GM21737 (cell line): ENCODE data around the gene OPTC.

ENCODE experiments used
- ATAC-seq: cut with Tn5 transposase; IDR thresholded peaks from one replicate; pipeline ENCODE4 v1.9.1; 2021; ENCODE audit warnings: mild to moderate bottlenecking, moderate library complexity; ENCODE audit not compliant: unreplicated experiment

OPTC gene

GRCh38 chr1:203531063-203531462 is 37.1 kb downstream of the OPTC start:
- ATAC-seq: no peak

- ATAC-seq: no peak
These were observed 40.1 kb downstream of the OPTC start for GRCh38 chr1:203534012-203534411.

GRCh38 chr1:203534526-203534925 is 40.6 kb downstream of the OPTC start:
- ATAC-seq: no peak

- no peak for ATAC-seq
These were observed 42.6 kb downstream of the OPTC start for GRCh38 chr1:203536575-203536974.

GRCh38 chr1:203536980-203537455 is 43.1 kb downstream of the OPTC start:
- no peak for ATAC-seq

- ATAC-seq: no peak
These were observed 44.0 kb downstream of the OPTC start for GRCh38 chr1:203537806-203538464.

- ATAC-seq: no peak
These were observed 44.8 kb downstream of the OPTC start for GRCh38 chr1:203538726-203539125.

DNA sequence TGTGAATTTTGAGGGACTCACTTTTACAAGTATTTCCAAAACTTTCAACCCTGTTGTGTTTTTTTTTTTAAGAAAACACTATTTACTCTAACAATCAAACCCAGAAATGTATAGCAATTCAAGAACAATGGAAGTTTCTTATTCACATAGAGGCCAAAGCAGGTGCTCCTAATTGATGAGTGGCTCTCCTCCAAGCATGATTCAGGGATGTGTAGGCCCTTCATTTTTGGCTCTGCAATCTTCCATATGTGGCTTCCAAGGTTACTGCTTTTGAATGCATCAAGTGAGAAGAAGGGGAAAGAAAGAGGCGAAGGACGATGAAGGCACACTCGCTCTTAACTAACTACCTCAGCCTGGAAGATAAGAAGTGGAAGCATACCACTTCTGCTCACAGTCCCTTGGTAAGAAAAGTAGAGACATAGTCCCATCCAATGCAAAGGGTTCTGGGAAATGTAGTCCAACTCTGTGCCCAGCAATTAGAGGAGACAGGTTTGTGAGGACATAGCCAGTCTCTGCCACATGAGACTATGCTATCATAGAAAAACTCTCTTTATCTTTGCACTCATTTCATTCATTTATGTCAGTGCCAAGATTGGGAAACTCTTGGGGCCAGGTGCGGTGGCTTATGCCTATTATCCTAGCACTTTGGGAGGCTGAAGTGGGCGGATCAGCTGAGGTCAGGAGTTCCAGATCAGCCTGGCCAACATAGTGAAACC is 46.0 kb downstream of the OPTC start:
- no peak for ATAC-seq

GRCh38 chr1:203544485-203544884 is 50.5 kb downstream of the OPTC start:
- ATAC-seq: no peak

DNA sequence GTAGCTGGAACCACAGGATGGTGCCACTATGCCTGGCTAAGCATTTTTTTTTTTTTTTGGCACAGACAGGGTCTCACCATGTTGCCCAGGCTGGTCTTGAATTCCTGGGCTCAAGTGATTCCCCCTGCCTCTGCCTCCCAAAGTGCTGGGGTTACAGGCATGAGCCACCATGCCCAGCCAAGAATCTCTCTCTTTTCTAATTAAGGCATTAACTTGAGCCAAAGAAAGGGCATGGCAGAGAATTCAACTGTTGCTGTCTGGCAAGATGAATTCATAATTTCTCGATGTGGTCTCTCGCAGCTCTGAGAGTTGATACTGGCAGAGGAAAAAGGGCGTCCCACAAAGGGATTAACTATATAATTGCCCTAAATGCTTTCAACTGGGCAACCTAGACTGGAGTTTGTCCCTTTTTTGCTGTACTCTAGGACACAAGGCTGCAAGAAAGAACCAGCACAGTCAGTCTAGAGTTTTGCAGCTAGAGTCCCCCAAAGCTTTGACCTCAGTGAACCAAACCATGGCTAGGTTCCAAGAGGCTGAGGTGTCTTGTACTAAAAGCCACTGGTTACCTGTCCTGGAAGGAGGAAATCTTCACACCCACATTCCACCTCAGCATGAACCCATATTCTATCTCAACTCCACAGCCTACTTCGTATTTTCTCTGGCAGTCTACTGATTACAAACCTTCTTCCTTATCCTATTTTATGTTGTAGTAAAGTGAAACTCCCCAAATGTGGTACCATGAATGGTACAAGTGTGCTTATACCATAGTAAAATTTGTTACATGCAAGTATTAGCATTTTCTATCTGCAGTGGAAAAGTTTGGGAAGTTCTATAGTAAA is 51.2 kb downstream of the OPTC start:
- no peak for ATAC-seq

DNA sequence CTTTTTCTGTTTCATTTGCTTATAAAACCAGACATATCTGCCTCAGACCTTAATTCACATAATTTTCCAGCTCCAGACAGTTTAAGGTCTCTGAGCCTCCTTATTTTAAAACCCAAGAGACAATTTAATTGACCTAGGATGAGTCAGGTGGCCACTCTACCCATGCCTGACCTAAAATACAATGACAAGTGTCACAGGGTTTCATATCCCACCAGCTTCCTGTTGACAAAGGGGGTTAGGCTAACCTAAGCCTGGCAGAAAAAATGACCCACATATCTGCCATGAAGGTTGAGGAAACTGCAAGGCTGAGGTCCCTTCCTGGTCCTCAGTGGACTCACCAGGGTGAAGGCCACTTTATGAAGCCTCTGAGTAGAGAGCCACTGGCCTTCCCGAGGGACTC is 52.3 kb downstream of the OPTC start:
- no peak for ATAC-seq

- ATAC-seq: no peak
These were observed 53.2 kb downstream of the OPTC start for GRCh38 chr1:203547147-203547546.

GRCh38 chr1:203547771-203548421 is 53.9 kb downstream of the OPTC start:
- ATAC-seq: no peak

DNA sequence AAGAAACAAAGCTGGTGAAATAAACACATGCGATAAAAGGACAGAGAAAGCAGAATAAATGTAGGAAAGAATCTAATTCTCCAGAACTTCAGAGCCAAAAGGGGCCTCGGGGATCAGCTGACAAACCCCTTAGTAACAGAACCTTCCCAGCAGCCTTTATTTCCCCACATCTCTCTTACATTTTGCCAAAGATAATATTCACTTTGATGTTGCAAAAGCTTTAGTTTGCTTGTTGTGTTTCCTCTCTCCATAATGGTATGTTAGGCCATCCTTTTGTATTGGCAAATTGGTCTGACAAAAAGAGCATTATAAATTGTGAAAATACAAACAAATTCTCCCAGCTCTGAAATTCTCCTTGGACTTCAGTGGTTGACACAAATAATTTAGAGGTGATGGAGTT is 54.9 kb downstream of the OPTC start:
- no peak for ATAC-seq

DNA sequence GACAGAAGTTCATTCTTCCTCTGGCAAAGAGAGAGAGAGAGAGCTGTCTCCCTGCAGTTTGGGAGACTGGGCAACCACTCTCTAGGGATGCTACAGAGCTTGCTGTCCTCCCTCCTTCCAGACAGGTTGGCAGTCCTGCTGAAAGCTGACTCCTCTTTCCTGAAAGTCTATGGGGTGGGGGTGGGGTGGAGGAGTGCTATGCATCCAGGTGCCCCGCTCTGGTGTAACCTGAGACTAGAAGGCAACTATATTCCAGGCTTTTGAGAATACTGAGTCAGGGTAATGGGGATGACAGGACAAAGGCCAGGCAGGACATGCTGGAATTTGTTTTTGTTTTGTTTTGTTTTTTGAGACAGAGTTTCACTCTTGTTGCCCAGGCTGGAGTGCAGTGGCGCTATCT is 55.4 kb downstream of the OPTC start:
- no peak for ATAC-seq

GRCh38 chr1:203550846-203551245 is 56.9 kb downstream of the OPTC start:
- ATAC-seq: no peak

DNA sequence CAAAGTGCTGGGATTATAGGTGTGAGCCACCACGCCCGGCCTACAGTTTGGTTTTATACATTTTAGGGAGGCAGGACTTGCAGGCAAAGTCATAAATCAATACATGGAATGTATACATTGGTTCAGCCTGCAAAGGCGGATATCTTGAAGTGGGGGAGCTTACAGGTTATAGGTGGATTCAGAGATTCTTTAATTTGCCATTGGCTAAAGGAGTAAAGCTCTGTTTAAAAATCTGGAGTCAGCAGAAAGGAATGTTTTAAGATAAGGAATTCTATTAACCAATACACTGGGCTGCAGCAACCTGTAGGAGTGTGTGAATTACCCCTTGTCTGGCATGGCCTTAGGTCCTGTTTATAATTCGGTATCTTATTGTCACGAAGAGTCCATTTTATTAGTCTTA is 57.6 kb downstream of the OPTC start:
- ATAC-seq: no peak

DNA sequence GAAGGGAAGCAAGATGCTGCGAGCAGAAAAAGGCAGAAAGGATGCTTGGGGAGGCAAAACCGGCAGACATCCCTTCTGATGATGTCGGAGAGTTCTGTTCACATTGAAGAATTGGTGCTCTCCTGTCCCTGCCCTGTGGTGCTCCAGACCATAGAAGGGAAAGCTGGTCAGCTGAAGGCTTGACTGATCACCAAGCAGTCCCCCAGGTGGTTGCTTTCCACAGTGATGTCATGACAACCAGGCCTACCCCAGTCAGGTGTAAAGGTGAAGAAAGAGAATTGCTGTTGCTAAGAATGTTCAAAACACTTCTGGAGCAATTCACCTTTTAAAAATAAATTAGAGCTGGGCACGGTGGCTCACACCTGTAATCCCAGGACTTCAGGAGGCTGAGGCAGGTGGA is 59.5 kb downstream of the OPTC start:
- no peak for ATAC-seq

DNA sequence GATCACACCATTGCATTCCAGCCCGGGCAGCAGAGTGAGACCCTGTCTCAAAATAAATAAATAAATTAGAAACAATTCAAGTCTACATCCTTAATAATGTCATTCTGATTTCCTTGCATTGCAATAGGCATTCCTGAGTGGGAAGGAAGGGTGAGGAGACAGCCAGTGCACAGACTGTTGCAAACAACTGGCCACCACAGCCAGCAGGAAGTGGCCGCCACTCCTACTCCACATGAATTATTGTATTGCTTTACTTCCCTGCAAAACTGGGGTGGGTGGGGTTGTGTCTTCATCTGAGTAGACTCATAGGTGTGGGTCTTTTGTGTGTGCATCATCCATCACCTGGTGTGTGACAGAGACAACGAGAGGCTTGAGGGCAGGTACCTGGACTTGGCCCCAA is 60.1 kb downstream of the OPTC start:
- no peak for ATAC-seq

- ATAC-seq: no peak
These were observed 61.1 kb downstream of the OPTC start for GRCh38 chr1:203555076-203555475.

DNA sequence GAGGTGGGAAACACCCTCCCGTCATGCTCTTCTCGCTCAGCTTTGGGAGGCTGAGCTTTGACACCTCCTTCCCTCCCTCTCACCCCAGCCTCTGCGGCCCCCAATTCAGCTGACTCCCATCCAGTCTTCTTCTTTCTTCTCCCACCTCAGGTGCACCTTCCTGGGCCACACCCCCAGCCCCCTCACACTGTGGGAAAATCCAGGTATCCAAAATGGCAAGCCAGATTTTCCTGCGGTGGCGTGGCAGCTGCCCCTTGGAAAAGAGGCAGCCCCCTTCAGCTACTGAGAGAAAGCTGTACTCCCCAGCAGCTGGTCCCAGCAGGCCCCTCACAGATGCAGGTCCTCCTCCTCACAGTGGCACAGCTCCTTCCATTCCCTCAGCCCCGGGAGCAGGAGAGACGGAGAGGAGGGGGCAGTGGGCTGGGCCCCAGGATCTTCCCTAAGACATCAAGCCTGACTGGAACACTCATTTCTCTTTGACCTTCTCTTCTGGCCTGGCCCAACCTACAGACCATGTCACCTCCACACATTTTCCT is 61.6 kb downstream of the OPTC start:
- ATAC-seq: no peak
